ENCODE results near the gene RMC1.

DNA sequence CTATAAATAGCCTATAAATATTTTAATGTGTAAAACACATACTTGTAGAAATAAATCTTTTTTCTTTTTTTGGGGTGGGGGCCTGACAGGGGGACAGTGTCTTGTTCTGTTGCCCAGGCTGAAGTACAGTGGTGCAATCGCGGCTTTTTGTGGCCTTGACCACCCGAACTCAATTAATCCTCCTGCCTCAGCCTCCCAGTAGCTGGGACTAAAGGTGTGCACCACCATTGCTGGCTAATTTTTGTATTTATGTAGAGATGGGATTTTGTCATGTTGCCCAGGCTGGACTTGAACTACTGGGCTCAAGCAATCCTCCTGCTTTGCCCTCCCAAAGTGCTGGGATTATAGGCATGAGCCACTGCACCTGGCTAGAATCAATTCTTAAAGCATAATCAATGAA is 45.4 kb downstream of the RMC1 start:
- no peak for TF ChIP-seq FOXM1 (IDR thresholded peaks at IDR 0.05; ENCODE audit: borderline replicate concordance, low read depth)
- no peak for TF ChIP-seq EP300 (IDR thresholded peaks at IDR 0.05; ENCODE audit: borderline replicate concordance)
- TF ChIP-seq, protein P1, sequence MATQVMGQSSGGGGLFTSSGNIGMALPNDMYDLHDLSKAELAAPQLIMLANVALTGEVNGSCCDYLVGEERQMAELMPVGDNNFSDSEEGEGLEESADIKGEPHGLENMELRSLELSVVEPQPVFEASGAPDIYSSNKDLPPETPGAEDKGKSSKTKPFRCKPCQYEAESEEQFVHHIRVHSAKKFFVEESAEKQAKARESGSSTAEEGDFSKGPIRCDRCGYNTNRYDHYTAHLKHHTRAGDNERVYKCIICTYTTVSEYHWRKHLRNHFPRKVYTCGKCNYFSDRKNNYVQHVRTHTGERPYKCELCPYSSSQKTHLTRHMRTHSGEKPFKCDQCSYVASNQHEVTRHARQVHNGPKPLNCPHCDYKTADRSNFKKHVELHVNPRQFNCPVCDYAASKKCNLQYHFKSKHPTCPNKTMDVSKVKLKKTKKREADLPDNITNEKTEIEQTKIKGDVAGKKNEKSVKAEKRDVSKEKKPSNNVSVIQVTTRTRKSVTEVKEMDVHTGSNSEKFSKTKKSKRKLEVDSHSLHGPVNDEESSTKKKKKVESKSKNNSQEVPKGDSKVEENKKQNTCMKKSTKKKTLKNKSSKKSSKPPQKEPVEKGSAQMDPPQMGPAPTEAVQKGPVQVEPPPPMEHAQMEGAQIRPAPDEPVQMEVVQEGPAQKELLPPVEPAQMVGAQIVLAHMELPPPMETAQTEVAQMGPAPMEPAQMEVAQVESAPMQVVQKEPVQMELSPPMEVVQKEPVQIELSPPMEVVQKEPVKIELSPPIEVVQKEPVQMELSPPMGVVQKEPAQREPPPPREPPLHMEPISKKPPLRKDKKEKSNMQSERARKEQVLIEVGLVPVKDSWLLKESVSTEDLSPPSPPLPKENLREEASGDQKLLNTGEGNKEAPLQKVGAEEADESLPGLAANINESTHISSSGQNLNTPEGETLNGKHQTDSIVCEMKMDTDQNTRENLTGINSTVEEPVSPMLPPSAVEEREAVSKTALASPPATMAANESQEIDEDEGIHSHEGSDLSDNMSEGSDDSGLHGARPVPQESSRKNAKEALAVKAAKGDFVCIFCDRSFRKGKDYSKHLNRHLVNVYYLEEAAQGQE (IDR thresholded peaks at IDR 0.05; ENCODE audit: low read depth), result no peak
- no peak for TF ChIP-seq RAD21 (IDR thresholded peaks at IDR 0.05; ENCODE audit: low read depth)
- TF ChIP-seq TAF1 (IDR thresholded peaks at IDR 0.05; ENCODE audit: low read depth), result no peak
- TF ChIP-seq CEBPB (IDR thresholded peaks at IDR 0.05), result no peak
- no peak for TF ChIP-seq TCF12 (IDR thresholded peaks at IDR 0.05; ENCODE audit: low read depth)
- TF ChIP-seq, protein P2, sequence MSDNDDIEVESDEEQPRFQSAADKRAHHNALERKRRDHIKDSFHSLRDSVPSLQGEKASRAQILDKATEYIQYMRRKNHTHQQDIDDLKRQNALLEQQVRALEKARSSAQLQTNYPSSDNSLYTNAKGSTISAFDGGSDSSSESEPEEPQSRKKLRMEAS (IDR thresholded peaks at IDR 0.05), result no peak
- TF ChIP-seq, protein P3, sequence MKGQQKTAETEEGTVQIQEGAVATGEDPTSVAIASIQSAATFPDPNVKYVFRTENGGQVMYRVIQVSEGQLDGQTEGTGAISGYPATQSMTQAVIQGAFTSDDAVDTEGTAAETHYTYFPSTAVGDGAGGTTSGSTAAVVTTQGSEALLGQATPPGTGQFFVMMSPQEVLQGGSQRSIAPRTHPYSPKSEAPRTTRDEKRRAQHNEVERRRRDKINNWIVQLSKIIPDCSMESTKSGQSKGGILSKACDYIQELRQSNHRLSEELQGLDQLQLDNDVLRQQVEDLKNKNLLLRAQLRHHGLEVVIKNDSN (IDR thresholded peaks at IDR 0.05), result no peak
- TF ChIP-seq CREB1 (IDR thresholded peaks at IDR 0.05; ENCODE audit: low read depth), result no peak
- TF ChIP-seq YY1 (IDR thresholded peaks at IDR 0.05; ENCODE audit: low read depth), result no peak
